Uterus (tissue), 2 donors: ENCODE results near the gene COL4A2.

Source experiments
- POLR2A ChIP-seq, 2 donors: fragments of 450-650 bp; IDR thresholded peaks; one replicate each; pipeline ENCODE4 v1.6.1; 2016; ENCODE audit warnings: antibody characterized with exemption in 2 of 2, mild to moderate bottlenecking in 1 of 2, moderate library complexity in 1 of 2
- TF ChIP-seq, protein P1 (sequence below), 4 experiments: fragments of 200-600 bp in 2 of 4; fragments of 450-650 bp in 2 of 4; sonication (generic) in 2 of 4; IDR thresholded peaks; one replicate each; pipeline ENCODE4 v1.5.1; 2016 to 2019; ENCODE audit warnings: antibody characterized with exemption in 4 of 4, mild to moderate bottlenecking in 2 of 4, moderate library complexity in 1 of 4

DNA sequence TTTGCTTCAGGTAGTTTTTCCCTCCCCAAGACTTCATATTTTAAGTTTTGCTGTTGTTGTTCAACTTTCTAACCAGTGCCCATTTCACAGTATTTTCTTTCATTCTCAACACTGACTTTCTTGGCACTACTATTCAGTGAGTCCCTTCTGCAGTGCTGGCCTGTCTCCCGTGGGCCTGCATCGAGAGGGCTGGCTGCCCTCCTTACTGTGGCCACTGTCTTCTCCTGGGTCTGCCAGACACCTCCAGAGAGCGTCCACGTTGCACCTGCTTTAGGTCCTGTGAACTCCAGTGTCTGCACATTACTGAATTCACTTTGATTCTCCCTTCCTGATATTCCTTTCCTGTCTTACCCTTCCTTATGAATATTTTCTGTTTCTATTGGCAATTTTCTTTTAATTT, 27.4 kb upstream of the COL4A2 start:
- TF ChIP-seq, protein P1, sequence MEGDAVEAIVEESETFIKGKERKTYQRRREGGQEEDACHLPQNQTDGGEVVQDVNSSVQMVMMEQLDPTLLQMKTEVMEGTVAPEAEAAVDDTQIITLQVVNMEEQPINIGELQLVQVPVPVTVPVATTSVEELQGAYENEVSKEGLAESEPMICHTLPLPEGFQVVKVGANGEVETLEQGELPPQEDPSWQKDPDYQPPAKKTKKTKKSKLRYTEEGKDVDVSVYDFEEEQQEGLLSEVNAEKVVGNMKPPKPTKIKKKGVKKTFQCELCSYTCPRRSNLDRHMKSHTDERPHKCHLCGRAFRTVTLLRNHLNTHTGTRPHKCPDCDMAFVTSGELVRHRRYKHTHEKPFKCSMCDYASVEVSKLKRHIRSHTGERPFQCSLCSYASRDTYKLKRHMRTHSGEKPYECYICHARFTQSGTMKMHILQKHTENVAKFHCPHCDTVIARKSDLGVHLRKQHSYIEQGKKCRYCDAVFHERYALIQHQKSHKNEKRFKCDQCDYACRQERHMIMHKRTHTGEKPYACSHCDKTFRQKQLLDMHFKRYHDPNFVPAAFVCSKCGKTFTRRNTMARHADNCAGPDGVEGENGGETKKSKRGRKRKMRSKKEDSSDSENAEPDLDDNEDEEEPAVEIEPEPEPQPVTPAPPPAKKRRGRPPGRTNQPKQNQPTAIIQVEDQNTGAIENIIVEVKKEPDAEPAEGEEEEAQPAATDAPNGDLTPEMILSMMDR (IDR thresholded peaks at IDR 0.05): no peak
- TF ChIP-seq POLR2A (IDR thresholded peaks at IDR 0.05): no peak
